SK-N-SH (cell line): ENCODE data around the gene TMPRSS11A. TPM values are rescaled to one million over a fixed set of nuclear protein-coding genes. Genes with fewer than 3 reads are reported as not detected.

ENCODE experiments used
- CTCF ChIA-PET: fragments of 300-600, 350-600 bp; formaldehyde crosslinking; extraction: SDS; loops from one replicate; lab custom pipeline; 2021; lab: Yijun Ruan, JAX
- POLR2A ChIA-PET: fragments of 350-600 bp; sonication (Branson Sonifier 250); formaldehyde crosslinking; extraction: SDS; loops from one replicate; lab custom pipeline; 2020; ENCODE audit warnings: antibody characterized with exemption, inconsistent platforms; lab: Yijun Ruan, JAX
- DNase-seq: peaks from one replicate; pipeline ENCODE4 v3.0.0; 2012
- H2AFZ ChIP-seq: fragments of 200-600 bp; sonication (generic); 2 replicates; pipeline ENCODE4 v1.8.1; 2016; ENCODE audit warnings: antibody characterized with exemption, mild to moderate bottlenecking, low read depth
- H3F3A ChIP-seq: fragments of 200-600 bp; sonication (generic); replicated peaks from 2 replicates; pipeline ENCODE3; 2016; ENCODE audit warnings: antibody characterized with exemption, mild to moderate bottlenecking; ENCODE audit not compliant: insufficient read depth
- H3K27ac ChIP-seq, 2 experiments: fragments of 200-500 bp in 1 of 2; fragments of 200-600 bp in 1 of 2; sonication (Bioruptor generic) in 1 of 2; sonication (generic), shearing (Covaris generic) in 1 of 2; 2 replicates each; pipeline versions ENCODE4 v1.5.1 to v1.6.1; 2014 to 2016; ENCODE audit warnings: low read depth in 2 of 2, inconsistent platforms in 1 of 2, low read length in 1 of 2, mild to moderate bottlenecking in 1 of 2, mixed read lengths in 1 of 2
- H3K27me3 ChIP-seq: fragments of 200-600 bp; sonication (generic), shearing (Covaris generic); 2 replicates; pipeline ENCODE4 v1.6.1; 2016; ENCODE audit warnings: mixed run types; ENCODE audit not compliant: insufficient read depth
- H3K36me3 ChIP-seq, 2 experiments: fragments of 200-500 bp in 1 of 2; fragments of 200-600 bp in 1 of 2; sonication (Bioruptor generic) in 1 of 2; sonication (generic) in 1 of 2; replicated peaks in 1 of 2; 2 replicates each; pipeline versions ENCODE3 to v1.5.1; 2014 to 2016; ENCODE audit warnings: low read length in 1 of 2, mild to moderate bottlenecking in 1 of 2; ENCODE audit not compliant: insufficient read depth in 2 of 2, control insufficient read depth in 1 of 2
- H3K4me1 ChIP-seq, 2 experiments: fragments of 200-500 bp in 1 of 2; fragments of 200-600 bp in 1 of 2; sonication (Bioruptor generic) in 1 of 2; sonication (generic), shearing (Covaris generic) in 1 of 2; 2 replicates each; pipeline versions ENCODE4 v1.5.1 to v1.6.1; 2014 to 2016; ENCODE audit warnings: low read depth in 1 of 2, low read length in 1 of 2, mixed run types in 1 of 2; ENCODE audit not compliant: insufficient read depth in 2 of 2, control insufficient read depth in 1 of 2
- H3K4me2 ChIP-seq: fragments of 200-600 bp; sonication (generic), shearing (Covaris generic); 2 replicates; pipeline ENCODE4 v1.6.1; 2017; ENCODE audit warnings: mixed run types
- H3K4me3 ChIP-seq, 2 experiments: fragments of 200-500 bp in 1 of 2; fragments of 200-600 bp in 1 of 2; sonication (Bioruptor generic) in 1 of 2; sonication (generic), shearing (Covaris generic) in 1 of 2; 2 replicates each; pipeline versions ENCODE4 v1.5.1 to v1.8.1; 2014 to 2016; ENCODE audit warnings: low read depth in 2 of 2, inconsistent platforms in 1 of 2, low read length in 1 of 2, mild to moderate bottlenecking in 1 of 2, mixed read lengths in 1 of 2, moderate library complexity in 1 of 2
- H3K79me2 ChIP-seq: fragments of 200-600 bp; sonication (generic); 2 replicates; pipeline ENCODE4 v1.8.1; 2017; ENCODE audit warnings: mild to moderate bottlenecking; ENCODE audit not compliant: insufficient read depth
- H3K9ac ChIP-seq: fragments of 200-600 bp; sonication (generic); 2 replicates; pipeline ENCODE4 v1.6.1; 2017; ENCODE audit warnings: mixed run types
- H3K9me2 ChIP-seq: fragments of 200-600 bp; sonication (generic); 2 replicates; pipeline ENCODE4 v1.6.1; 2017; ENCODE audit warnings: mixed run types
- H3K9me3 ChIP-seq: fragments of 200-600 bp; sonication (generic); 2 replicates; pipeline ENCODE4 v1.6.1; 2017; ENCODE audit warnings: mixed run types, mild to moderate bottlenecking, moderate library complexity
- H4K20me1 ChIP-seq: fragments of 200-600 bp; sonication (generic); 2 replicates; pipeline ENCODE4 v1.6.1; 2017; ENCODE audit warnings: mild to moderate bottlenecking, mixed run types; ENCODE audit not compliant: insufficient read depth
- FOXJ3 ChIP-seq: sonication (generic); formaldehyde crosslinking; IDR thresholded peaks from 2 replicates; pipeline ENCODE4 v1.5.1; 2020; ENCODE audit warnings: mild to moderate bottlenecking, missing genetic modification reagents
- IRF3 ChIP-seq: fragments of 150-350 bp; IDR thresholded peaks from 2 replicates; pipeline ENCODE4 v1.6.1; 2016; ENCODE audit warnings: mild to moderate bottlenecking, low read depth, low read length
- MAX ChIP-seq: IDR thresholded peaks from 2 replicates; pipeline ENCODE4 v1.4.0; 2012; ENCODE audit warnings: low read depth
- MXI1 ChIP-seq: IDR thresholded peaks from 2 replicates; pipeline ENCODE4 v1.6.1; 2012; ENCODE audit warnings: mild to moderate bottlenecking, low read depth, low read length, improper control_type of control experiment
- POLR2AphosphoS5 ChIP-seq: IDR thresholded peaks from 2 replicates; pipeline ENCODE4 v1.6.1; 2012; ENCODE audit warnings: low read depth, low read length
- RAD21 ChIP-seq: IDR thresholded peaks from 2 replicates; pipeline ENCODE4 v1.6.1; 2012; ENCODE audit warnings: mild to moderate bottlenecking, low read length
- REST ChIP-seq: IDR thresholded peaks from 2 replicates; pipeline ENCODE4 v1.6.1; 2012; ENCODE audit warnings: mild to moderate bottlenecking, low read depth, low read length, moderate library complexity
- RFX5 ChIP-seq: IDR thresholded peaks from 2 replicates; pipeline ENCODE4 v1.6.1; 2012; ENCODE audit warnings: mild to moderate bottlenecking, improper control_type of control experiment, low read length
- SIN3A ChIP-seq: IDR thresholded peaks from 2 replicates; pipeline ENCODE4 v1.6.1; 2012; ENCODE audit warnings: low read depth, mild to moderate bottlenecking, low read length, moderate library complexity, borderline replicate concordance
- TAF1 ChIP-seq: IDR thresholded peaks from 2 replicates; pipeline ENCODE4 v1.6.1; 2012; ENCODE audit warnings: low read depth, mild to moderate bottlenecking, low read length, moderate library complexity, borderline replicate concordance
- USF1 ChIP-seq: IDR thresholded peaks from 2 replicates; pipeline ENCODE4 v1.4.0; 2012; ENCODE audit warnings: low read depth, borderline replicate concordance
- USF2 ChIP-seq: fragments of 150-350 bp; IDR thresholded peaks from 2 replicates; pipeline ENCODE4 v1.6.1; 2017; ENCODE audit warnings: antibody characterized with exemption, low read length, low read depth, borderline replicate concordance
- whole genome bisulfite sequencing: methylation state at CpG from one replicate; pipeline ENCODE4 v1.1.6; 2017; ENCODE audit warnings: low lambda C conversion rate; 5-methylcytosine and 5-hydroxymethylcytosine counted together
- polyA plus RNA-seq, 3 experiments: library from polyadenylated mRNA; depleted of rRNA; stranded (reverse); fragments of >200 nt; gene quantifications; 2 replicates each; pipeline ENCODE4 v1.2.3, GENCODE V29; 2012

Gene TMPRSS11A
- polyA plus RNA-seq, 1 of the 3 experiments (the other 2 are of a cell fraction) = not detected

GRCh38 chr4:67980512-67980911, 17.2 kb upstream of the TMPRSS11A start:
- Histone ChIP-seq H3K4me1 (no peaks in the 10 kb centered on the region), H4K20me1 (no peaks in the 10 kb centered on the region), H3K27me3 (peaks cover 10% of the 10 kb centered on the region; the same call in 1 of the 2 replicates), H3K9me2 (no peaks in the 10 kb centered on the region), H3K27ac (no peak overlapping the region), H3K9me3 (no peaks in the 10 kb centered on the region), H3K36me3 (no peaks in the 10 kb centered on the region), H2AFZ (no peak overlapping the region), H3K4me3 (no peak overlapping the region), H3F3A (no peaks in the 10 kb centered on the region), H3K4me2 (no peak overlapping the region), H3K9ac (no peak overlapping the region), H3K79me2 (no peaks in the 10 kb centered on the region)
- 9% methylated on average over 6 of the region's 6 CpGs for WGBS
- TF ChIP-seq SIN3A (no peak), RAD21 (no peak), MXI1 (no peak), MAX (no peak), POLR2AphosphoS5 (no peak), FOXJ3 (CRISPR knock-in tag) (no peak), IRF3 (no peak), REST (no peak), USF2 (no peak), TAF1 (no peak), USF1 (no peak), RFX5 (no peak)
- CTCF ChIA-PET = no interaction called here
- DNase-seq = no peak
- POLR2A ChIA-PET = no interaction called here
